Measurements from ENCODE around the gene KASH5. TPM values are rescaled to one million over a fixed set of nuclear protein-coding genes. Genes with fewer than 3 reads are reported as not detected.

Gene KASH5, protein sequence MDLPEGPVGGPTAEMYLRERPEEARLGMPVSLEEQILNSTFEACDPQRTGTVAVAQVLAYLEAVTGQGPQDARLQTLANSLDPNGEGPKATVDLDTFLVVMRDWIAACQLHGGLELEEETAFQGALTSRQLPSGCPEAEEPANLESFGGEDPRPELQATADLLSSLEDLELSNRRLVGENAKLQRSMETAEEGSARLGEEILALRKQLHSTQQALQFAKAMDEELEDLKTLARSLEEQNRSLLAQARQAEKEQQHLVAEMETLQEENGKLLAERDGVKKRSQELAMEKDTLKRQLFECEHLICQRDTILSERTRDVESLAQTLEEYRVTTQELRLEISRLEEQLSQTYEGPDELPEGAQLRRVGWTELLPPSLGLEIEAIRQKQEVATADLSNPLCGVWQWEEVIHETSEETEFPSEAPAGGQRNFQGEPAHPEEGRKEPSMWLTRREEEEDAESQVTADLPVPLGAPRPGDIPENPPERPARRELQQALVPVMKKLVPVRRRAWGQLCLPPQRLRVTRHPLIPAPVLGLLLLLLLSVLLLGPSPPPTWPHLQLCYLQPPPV
- 0.06 TPM in 1 of 5 replicates, not detected in the others for total RNA-seq (2022; extraction: Qiagen RNA extraction)

DNA sequence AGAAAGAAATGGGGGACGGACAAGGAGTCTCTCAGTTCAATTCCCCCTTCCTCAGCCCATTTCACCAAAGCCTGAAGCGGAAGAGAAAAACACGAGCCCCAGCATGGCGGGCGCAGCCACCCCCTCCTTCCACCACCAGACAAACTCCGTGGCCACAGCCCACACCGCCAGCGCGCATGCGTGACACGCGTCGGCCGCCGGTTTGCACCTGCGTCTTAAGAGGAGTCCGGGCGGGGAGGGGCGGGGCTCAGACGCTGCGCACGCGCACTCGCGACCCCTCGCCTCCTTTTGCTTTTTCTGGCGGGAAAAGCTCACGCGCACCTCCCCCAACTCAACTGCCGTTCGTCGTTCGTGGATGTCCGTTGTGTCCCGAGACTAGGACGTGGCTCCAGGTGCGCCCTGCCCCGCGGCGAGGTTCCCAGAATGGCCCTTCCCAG is at the start of gene KASH5:
Gene KASH5 (plus strand): TSS at position 314 of the 437 bp plus-strand sequence. CDS start 2,635 bp downstream, outside the sequence.

DNA sequence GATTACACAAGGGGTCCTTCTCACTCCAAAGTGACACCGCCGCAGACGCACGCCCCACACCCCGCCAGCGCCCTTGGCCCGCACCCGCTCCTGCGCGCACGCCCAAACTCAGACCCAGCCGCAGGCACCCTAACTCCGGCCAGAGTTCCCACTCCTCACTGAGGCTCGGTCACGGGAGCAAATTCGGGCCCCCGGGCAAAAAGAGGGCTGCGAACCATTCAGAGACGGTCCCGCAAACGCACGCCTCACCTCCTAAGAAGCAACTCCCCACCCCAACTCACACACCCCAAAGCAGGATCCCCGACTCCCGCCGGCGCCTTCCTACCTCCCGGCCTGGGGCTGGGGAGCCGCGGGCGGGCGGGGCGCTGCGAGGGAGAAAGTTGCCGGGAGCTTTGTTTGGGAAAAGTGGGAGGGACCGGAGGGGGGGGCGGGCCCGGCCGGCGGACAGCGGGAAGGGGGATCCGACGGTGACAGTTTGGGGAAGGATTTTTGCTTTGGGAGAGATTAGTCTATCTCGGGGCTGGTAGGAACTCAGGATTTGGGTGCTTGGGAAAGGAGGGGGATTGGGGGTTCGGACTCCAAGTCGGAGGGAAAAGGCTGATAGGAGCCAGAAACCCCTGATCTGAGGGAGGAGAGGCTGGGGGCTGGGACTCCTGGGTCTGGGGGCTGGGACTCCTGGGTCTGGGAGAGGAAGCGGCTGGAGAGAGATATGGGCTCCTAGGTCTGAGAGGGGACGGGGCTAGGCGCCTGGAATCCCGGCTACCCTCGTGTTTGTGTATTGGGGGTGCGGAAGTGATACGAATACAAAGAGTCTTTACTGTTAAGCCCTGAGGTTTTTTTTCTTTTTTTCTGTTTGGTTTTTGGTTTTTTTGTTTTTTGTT is 25.8 kb upstream of the KASH5 start, which contains the start of gene TEAD2:
Gene TEAD2 (minus strand): TSS at position 369 of the 881 bp plus-strand sequence. CDS start 2,341 bp downstream, outside the sequence.

DNA sequence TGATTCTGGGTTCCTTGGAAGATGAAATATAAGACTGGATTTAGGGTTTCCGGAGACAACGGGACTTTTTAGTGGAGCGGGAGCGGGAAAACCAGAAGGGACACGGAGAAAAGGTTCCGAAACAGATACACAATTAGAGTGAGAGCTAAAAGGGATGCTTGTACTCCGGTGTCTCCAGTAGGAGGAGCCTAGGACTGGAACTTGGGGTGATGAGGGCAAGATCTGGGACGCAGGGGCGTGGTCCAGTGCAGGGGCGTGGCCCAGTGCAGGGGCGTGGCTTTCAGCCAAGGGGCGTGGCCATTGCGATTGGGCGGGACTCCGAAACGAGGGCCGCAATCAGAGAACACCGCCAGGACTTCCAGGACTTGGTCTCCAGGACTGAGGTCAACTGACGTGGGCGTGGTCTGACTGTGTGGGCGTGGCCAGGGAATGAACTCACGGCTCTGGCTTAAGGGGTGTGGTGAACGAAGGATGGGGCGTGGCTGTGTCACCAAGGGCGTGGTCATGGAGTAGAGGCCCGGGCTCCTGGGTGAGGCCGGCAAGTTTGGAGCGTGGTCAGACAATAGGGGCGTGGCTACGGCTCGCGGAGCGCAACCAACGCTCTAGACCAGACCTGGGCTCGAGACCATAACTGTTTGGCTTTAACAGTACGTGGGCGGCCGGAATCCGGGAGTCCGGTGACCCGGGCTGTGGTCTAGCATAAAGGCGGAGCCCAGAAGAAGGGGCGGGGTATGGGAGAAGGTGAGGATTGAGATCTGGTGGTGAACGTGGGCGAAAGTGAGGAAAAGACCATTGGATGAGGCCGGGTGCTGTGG is 24.6 kb upstream of the KASH5 start, which contains the start of gene DKKL1:
Gene DKKL1 (plus strand): TSS at position 610 of the 815 bp plus-strand sequence. CDS start 122 bp downstream, at position 732.

DNA sequence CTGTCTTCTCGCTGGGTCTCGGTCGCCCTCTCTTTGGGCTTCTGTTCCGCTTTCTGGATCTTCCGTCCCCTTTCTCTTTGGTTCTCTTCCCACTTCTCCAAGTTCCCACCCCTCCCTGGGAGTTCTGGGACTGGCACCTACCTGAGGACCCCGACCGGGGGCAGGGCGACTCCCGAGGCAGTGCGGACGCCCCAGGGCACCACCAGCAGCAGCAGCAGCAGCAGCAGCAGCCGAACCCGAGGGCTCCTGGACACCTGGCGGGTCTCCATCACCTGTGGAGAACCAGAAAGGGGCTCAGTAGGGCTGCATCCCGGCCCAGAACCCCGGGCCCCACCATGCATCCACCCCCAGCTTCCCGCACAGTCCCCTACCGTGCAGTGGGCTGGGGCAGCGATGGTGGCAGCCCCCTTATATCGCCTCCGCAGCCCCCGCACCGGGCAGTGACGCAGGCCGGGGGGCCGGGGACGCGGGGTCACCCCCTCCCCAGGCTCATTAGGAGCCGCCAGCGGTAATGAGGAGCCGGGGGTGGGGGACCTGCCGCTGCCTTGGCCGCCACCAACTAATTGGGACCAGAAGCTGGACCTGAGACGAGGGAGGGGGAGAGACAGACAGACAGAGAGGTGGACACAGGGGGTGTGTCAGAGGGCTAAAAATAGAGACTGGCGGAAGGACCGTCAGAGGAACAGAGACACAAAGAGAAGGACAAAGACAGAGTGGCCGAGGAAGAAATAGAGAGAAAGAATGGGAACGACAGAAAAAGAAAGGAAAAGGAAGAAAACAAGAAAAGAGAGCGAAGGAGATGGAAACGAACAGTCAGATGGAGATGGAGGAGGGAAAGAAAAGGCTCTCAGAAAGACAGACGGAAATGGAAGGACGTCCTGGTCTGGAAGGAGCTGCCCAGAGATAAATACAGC is 35.3 kb downstream of the KASH5 start, which contains the start of gene PTH2:
Gene PTH2 (minus strand): TSS at position 371 of the 914 bp plus-strand sequence. CDS start 102 bp downstream, at position 269.

DNA sequence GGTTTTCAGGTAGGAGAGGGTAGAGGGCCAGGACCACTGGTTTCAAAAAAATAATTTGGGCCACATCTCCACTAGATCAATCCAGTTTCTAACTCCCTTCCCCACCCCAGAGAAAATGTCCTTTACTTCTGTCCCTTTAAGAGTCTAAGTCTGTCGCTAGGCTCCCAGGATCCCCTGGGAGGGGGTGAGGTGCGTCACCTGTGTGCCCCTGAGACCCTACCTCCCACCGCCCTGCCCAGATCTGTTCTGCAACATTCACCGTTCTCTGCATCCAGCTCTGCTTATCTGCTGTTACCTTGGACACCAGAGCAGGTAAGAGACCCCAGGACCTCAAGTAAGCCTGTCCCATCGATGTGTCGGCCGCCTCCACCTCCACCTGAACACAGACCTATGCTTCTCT is 37.1 kb downstream of the KASH5 start, which contains the start of gene GFY:
Gene GFY (plus strand): TSS at position 211 of the 400 bp plus-strand sequence. CDS start 1,043 bp downstream, outside the sequence.

DNA sequence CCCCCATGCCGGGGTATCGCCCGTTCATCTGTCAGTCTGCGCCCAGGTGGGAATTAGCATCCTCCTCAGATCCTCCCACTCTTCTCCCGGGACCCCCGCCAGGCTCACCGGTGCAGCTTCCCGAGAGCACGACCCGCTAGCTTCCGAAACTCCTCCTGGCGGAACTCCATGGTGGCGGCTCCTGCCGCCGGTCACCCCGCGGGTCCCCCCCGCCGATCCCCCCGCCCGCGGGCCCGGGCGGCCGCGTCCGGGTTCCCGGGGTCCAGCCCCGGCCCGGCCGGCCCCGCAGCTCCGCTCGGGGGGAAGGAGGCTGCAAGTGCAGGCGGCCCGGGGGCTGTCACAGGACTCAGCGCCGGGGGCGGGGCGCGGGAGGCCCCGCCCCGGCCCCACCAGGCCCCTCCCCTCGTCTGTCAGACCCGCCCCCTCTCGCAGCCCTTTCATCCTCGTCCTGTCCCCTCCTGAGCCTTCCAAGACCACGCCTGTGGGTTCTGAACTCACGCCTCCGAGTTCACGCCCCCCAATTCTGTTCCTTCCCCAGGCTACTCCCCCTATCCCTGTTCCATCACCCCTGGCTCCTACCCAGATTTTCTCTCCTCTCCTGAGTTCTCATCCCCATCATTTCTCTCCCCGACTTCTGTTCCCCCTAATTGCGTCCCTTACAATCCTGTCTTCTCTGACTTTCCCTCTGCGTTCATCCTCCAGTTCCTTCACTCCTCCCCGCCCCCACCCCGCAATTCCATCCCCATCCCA is 53.3 kb downstream of the KASH5 start, which contains the start of gene SLC17A7:
Gene SLC17A7 (minus strand): TSS at position 318 of the 750 bp plus-strand sequence. CDS start 148 bp downstream, at position 170.

DNA sequence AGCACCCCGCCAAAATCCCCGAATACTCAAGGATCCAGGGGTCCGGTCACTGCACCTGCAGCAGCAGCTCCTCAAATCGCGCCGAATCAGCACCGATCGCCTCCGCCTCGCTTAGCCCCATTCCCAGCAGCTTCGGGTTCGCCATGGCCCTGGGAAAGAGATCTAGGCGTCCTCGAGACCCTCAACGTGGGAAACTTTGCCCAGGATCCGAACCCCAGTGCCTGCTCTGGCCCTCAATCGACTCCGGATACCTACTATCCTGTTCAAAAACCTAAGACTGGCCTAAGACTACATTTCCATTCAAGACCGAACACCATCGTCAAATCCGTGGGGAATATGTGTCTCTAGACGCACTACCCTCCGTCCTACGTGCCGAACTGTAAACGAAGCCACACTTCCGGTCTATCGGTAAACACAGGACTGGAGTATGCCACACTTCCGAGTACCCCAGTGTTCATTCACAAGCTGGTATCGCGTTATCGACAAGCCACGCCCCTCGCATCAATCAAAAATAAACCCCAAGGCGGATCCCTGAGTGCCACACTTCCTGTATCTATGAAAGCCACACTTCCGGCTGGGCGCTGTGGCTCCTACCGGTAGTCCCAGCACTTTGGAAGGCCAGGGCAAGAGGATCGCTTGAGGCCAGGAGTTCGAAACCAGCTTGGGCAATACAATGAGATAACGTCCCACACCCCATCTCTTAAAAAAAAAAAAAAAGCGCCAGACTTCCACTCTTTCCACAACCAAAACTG is 63.6 kb downstream of the KASH5 start, which contains the start of gene PIH1D1:
Gene PIH1D1 (minus strand): TSS at position 385 of the 752 bp plus-strand sequence. CDS start 240 bp downstream, at position 145.

DNA sequence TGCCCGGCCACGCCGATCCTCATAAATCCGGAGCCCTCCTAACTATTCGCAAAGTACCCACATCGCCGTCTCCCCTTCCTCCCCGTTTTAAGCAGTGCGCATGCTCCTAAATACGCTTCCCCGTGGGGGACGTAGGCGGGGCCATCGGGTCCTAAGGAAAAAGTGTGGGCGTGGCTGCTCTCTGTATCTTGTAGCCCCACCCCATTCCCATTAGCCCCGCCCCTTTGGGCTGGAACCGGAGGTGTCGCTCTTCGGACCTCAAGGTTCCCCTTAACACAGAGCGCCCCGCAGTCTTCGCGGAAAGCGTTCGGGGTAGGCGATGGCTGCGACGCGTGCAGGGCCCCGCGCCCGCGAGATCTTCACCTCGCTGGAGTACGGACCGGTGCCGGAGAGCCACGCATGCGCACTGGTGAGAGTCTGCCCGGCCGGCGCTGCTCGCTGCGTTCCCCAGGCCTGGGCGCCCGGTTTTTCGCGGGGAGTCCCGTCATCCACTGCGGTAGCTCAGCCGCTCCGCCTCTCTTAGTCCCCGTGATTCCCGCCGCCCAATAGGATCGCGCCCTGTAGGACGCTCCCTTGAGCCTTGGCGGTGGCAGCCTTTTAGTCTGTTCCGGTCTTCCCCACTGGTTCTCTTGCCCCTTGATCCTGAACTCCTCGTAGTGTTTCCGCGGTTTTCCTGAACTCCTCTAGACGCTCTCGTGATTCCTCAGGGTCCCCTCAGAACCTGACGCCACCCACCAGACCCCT is 65.1 kb downstream of the KASH5 start, which contains the start of gene ALDH16A1:
Gene ALDH16A1 (plus strand): TSS at position 213 of the 744 bp plus-strand sequence. CDS start 107 bp downstream, at position 320.

Other genes starting within 250 kb of the KASH5 start
- not detected in 5 replicates for gene HRC, start 232.9 kb upstream of the KASH5 start, total RNA-seq (2022; extraction: Qiagen RNA extraction)
- 8.4 to 11.5 TPM (median 9.5 TPM) in 5 replicates for gene TRPM4, start 230.5 kb upstream of the KASH5 start, total RNA-seq (2022; extraction: Qiagen RNA extraction)
- 0.64 to 1.7 TPM (median 1.4 TPM) in 5 replicates for gene SLC6A16, start 63.1 kb upstream of the KASH5 start, total RNA-seq (2022; extraction: Qiagen RNA extraction)
- gene CD37, start 52.8 kb upstream of the KASH5 start, total RNA-seq (2022; extraction: Qiagen RNA extraction) = not detected in 5 replicates
- gene TEAD2, start 25.8 kb upstream of the KASH5 start, total RNA-seq (2022; extraction: Qiagen RNA extraction) = 14.1 to 20.5 TPM (median 17.5 TPM) in 5 replicates
- 0.11 to 1.1 TPM (median 0.59 TPM) in 5 replicates for gene DKKL1, start 24.4 kb upstream of the KASH5 start, total RNA-seq (2022; extraction: Qiagen RNA extraction)
- gene PTH2, start 35.2 kb downstream of the KASH5 start, total RNA-seq (2022; extraction: Qiagen RNA extraction) = not detected in 5 replicates
- 0.08 to 0.22 TPM (median 0.19 TPM) in 4 of 5 replicates, not detected in the other for gene GFY, start 37.1 kb downstream of the KASH5 start, total RNA-seq (2022; extraction: Qiagen RNA extraction)
- gene SLC17A7, start 53.3 kb downstream of the KASH5 start, total RNA-seq (2022; extraction: Qiagen RNA extraction) = 0.44 to 0.71 TPM (median 0.55 TPM) in 5 replicates
- gene PIH1D1, start 63.6 kb downstream of the KASH5 start, total RNA-seq (2022; extraction: Qiagen RNA extraction) = 85.8 to 96.7 TPM (median 90.5 TPM) in 5 replicates
- gene ALDH16A1, start 65.0 kb downstream of the KASH5 start, total RNA-seq (2022; extraction: Qiagen RNA extraction) = 14.4 to 28.1 TPM (median 24.4 TPM) in 5 replicates
- 1.1 to 1.4 TPM (median 1.3 TPM) in 5 replicates for gene FLT3LG, start 86.0 kb downstream of the KASH5 start, total RNA-seq (2022; extraction: Qiagen RNA extraction)
- 3,905 to 4,301 TPM (median 4,085 TPM) in 5 replicates for gene RPL13A, start 99.4 kb downstream of the KASH5 start, total RNA-seq (2022; extraction: Qiagen RNA extraction)
- 3,769 to 4,865 TPM (median 3,847 TPM) in 5 replicates for gene RPS11, start 108.2 kb downstream of the KASH5 start, total RNA-seq (2022; extraction: Qiagen RNA extraction)
- 26.4 to 32.0 TPM (median 29.2 TPM) in 5 replicates for gene FCGRT, start 124.4 kb downstream of the KASH5 start, total RNA-seq (2022; extraction: Qiagen RNA extraction)
- gene RCN3, start 139.8 kb downstream of the KASH5 start, total RNA-seq (2022; extraction: Qiagen RNA extraction) = 1.3 to 2.9 TPM (median 2.3 TPM) in 5 replicates
- 88.3 to 108 TPM (median 105 TPM) in 5 replicates for gene NOSIP, start 192.3 kb downstream of the KASH5 start, total RNA-seq (2022; extraction: Qiagen RNA extraction)
- gene PRRG2, start 193.1 kb downstream of the KASH5 start, total RNA-seq (2022; extraction: Qiagen RNA extraction) = 0.44 to 1.1 TPM (median 0.75 TPM) in 5 replicates
- gene PRR12, start 202.9 kb downstream of the KASH5 start, total RNA-seq (2022; extraction: Qiagen RNA extraction) = 25.0 to 35.5 TPM (median 34.0 TPM) in 5 replicates